RWPE1 (cell line): Measurements from ENCODE around the gene OXTR.

Experiments
- CTCF ChIA-PET: fragments of 350-600 bp; sonication (Branson Sonifier 250); formaldehyde crosslinking; extraction: SDS; loops from one replicate; lab custom pipeline; 2021; lab: Yijun Ruan, JAX
- POLR2A ChIA-PET: fragments of 400-600 bp; formaldehyde crosslinking; extraction: SDS; loops from one replicate; lab custom pipeline; 2020; ENCODE audit warnings: antibody characterized with exemption; ENCODE audit not compliant: low non-redundant PET; lab: Yijun Ruan, JAX
- DNase-seq: peaks from one replicate; pipeline ENCODE4 v3.0.0; 2012; ENCODE audit warnings: low spot score
- H3K27ac ChIP-seq: fragments of 450-650 bp; 2 replicates; pipeline ENCODE4 v1.5.1; 2017
- TF ChIP-seq, protein P1 (sequence below): fragments of 450-650 bp; conservative IDR thresholded peaks from 2 replicates; pipeline ENCODE4 v1.5.1; 2017; ENCODE audit warnings: low read depth, mild to moderate bottlenecking

OXTR gene

DNA sequence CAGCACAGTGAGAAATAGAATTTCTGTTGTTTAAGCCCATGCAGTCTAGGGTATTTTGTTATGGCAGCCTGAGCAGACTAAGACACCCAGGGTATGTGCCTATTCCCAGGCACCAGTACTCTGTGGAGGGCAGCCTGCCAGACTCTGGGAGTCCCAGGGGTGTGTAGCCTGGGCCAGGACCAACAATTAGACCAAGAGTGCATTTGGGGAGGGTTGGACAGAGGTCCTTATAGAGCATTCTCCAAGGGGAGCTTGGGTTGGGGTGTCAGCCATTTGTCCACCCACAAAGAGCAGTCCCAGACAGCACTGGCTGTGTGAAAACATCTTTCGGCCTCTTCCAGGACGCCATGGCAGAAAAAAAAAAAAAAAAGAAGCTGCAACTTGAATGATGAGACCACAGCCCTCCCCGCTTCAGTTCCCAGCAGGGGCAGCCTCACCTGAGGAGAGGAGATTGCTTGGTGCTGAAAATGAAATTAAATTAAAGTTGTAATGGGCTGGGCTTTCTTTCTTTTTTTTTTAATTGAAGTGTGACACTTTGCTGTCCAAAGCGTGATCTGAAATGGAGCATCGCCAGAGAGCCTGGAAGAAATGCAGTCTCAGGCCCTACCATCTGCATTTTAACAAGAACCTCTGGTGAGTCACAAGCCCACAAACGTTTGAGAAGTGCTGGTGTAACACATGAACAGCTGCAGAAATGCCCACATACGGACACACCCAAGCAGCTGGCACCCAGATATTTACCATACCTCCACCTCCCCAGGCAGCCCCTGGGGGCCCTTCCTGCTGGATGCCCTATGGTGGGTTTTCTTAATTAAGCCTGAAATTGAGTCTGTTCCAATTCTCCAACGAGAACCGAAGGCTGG, 57.1 kb downstream of the OXTR start:
- TF ChIP-seq, protein P1, sequence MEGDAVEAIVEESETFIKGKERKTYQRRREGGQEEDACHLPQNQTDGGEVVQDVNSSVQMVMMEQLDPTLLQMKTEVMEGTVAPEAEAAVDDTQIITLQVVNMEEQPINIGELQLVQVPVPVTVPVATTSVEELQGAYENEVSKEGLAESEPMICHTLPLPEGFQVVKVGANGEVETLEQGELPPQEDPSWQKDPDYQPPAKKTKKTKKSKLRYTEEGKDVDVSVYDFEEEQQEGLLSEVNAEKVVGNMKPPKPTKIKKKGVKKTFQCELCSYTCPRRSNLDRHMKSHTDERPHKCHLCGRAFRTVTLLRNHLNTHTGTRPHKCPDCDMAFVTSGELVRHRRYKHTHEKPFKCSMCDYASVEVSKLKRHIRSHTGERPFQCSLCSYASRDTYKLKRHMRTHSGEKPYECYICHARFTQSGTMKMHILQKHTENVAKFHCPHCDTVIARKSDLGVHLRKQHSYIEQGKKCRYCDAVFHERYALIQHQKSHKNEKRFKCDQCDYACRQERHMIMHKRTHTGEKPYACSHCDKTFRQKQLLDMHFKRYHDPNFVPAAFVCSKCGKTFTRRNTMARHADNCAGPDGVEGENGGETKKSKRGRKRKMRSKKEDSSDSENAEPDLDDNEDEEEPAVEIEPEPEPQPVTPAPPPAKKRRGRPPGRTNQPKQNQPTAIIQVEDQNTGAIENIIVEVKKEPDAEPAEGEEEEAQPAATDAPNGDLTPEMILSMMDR: no peak
- CTCF ChIA-PET: interaction anchor here (0.7 kb wide), 1 partner anchor 1091 kb away, joined by 3 read pairs; no protein-coding TSS in a partner anchor

GRCh38 chr3:8709801-8710507, 59.5 kb downstream of the OXTR start:
- ChIA-PET CTCF (interaction anchor here (0.6 kb wide), 1 partner anchor 59 kb away, joined by 6 read pairs; no protein-coding TSS in a partner anchor), POLR2A (no interaction called here)
- TF ChIP-seq, protein P1: no peak
- no peak for DNase-seq
- H3K27ac ChIP-seq: no peak overlapping the region

More for the DNA sequence above, 57.1 kb downstream of the OXTR start:
- peak; percentile 32 for DNase-seq
- POLR2A ChIA-PET: interaction anchor here (0.6 kb wide), 1 partner anchor 781 kb away, joined by 4 read pairs; no protein-coding TSS in a partner anchor
- H3K27ac ChIP-seq: peak overlapping the region; percentile 95

DNA sequence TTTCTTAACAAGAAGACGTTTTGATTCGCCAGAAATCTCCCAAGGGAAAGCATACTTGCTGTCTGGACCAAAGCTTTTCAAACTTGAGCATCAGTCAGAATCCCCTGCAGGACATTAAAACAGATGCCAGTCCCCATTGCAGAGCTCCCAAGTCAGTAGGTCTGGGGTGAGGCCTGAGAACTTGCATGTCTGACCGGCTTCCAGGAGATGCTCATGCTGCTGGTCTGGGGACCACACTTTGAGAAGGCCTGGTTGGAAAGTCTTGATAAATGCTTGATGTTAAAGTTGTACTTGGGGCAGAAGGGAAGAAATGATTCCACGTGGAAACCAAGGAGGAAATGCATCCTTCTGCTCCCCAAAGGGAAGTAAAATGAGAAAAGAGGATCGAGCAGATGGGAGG, 60.1 kb downstream of the OXTR start:
- ChIA-PET CTCF (no interaction called here), POLR2A (no interaction called here)
- no peak overlapping the region for H3K27ac ChIP-seq
- TF ChIP-seq, protein P1: no peak
- no peak for DNase-seq

DNA sequence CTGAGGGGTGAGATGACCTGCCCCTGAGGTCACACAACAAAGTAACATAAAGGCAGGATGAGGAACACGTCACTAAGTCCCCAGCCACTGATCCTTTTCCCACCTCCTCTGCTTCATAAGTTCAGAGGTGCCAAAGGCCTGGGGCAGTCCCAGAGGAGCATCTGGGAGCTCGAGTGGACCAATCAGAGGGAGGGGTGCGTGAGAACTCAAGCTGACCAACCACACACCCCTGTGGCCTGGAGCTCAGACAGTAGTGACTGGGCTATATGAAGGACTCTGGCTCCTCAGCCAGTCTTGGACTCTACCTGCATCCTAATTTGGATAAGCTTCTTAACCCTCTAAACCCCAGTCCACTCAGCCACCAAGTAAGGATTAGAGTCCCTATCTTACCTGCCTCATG, 63.8 kb downstream of the OXTR start:
- DNase-seq: no peak
- TF ChIP-seq, protein P1: no peak
- H3K27ac ChIP-seq: no peak overlapping the region
- ChIA-PET POLR2A (no interaction called here), CTCF (no interaction called here)

GRCh38 chr3:8702560-8702959, 66.9 kb downstream of the OXTR start:
- no peak overlapping the region for H3K27ac ChIP-seq
- ChIA-PET CTCF (no interaction called here), POLR2A (no interaction called here)
- TF ChIP-seq, protein P1: no peak
- no peak for DNase-seq
